ENCODE results near the gene SEL1L3.

Gene SEL1L3

DNA sequence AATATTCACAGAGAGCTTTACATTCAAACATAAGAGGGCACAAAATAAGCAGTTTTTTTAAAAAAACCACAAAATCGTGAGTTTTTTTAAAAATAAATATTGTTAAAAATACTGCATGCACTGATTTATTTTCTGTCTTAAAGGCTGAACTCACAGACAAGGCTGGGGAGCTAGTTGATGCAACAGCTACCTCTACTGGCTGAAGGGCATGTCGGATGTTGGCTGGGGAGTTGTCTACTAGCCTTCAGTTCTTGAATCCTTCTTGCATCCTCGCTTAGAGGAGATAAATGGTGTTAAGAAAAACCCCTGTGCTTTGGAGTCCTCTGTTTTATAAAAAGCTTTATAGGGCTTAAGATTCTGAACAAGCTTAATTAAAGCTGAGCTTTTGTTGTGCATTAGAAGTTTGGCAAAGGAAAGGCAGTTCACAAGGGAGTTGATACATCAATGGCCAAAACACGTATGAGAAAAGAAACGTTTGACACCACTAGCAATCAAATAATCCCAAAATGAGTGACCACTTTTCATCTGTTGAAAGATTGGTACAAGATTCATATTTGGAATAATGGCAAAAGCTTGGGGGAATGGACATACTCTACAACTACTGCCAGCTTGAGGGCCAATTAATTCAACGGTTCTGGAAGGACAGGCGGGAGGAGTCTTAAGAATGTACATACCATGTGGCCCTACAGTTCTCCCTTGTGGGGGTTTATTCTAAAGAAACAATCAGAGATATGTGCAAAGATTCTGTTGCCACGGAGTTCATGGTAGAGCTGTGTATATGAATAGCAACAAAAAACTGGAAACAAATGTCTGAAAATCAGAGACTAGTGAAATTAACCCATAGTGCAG lies 94.7 kb downstream of the SEL1L3 start:
- no peaks in the 10 kb centered on the region for H3K9me3 ChIP-seq (ENCODE audit: insufficient read depth, low read length)
- no peak for TF ChIP-seq EZH2phosphoT487 (conservative IDR thresholded peaks at IDR 0.05; ENCODE audit: low read length)
- TF ChIP-seq, protein P1, sequence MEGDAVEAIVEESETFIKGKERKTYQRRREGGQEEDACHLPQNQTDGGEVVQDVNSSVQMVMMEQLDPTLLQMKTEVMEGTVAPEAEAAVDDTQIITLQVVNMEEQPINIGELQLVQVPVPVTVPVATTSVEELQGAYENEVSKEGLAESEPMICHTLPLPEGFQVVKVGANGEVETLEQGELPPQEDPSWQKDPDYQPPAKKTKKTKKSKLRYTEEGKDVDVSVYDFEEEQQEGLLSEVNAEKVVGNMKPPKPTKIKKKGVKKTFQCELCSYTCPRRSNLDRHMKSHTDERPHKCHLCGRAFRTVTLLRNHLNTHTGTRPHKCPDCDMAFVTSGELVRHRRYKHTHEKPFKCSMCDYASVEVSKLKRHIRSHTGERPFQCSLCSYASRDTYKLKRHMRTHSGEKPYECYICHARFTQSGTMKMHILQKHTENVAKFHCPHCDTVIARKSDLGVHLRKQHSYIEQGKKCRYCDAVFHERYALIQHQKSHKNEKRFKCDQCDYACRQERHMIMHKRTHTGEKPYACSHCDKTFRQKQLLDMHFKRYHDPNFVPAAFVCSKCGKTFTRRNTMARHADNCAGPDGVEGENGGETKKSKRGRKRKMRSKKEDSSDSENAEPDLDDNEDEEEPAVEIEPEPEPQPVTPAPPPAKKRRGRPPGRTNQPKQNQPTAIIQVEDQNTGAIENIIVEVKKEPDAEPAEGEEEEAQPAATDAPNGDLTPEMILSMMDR (IDR thresholded peaks at IDR 0.05; ENCODE audit: insufficient read depth, low read length, poor library complexity, severe bottlenecking), result peak; percentile 25
- no peak overlapping the region for H2AFZ ChIP-seq (ENCODE audit: low read depth, low read length, severe bottlenecking)
- H3K27ac ChIP-seq (ENCODE audit: low read depth, low read length), result no peak overlapping the region
- H3K4me2 ChIP-seq (ENCODE audit: low read depth, low read length, poor library complexity, severe bottlenecking), result no peak overlapping the region
- H3K4me3 ChIP-seq (ENCODE audit: insufficient read depth, low read length, poor library complexity, severe bottlenecking), result no peak overlapping the region
- peaks cover 10% of the 10 kb centered on the region; the same call in 1 of the 2 replicates for H3K79me2 ChIP-seq (ENCODE audit: insufficient read depth, low read length)
- peaks cover 19% of the 10 kb centered on the region for H4K20me1 ChIP-seq (ENCODE audit: low read depth, low read length)
- no peaks in the 10 kb centered on the region for H3K9me2 ChIP-seq (replicated peaks; ENCODE audit: insufficient read depth, low read length)
- peaks cover 49% of the 10 kb centered on the region for H3F3A ChIP-seq (ENCODE audit: insufficient read depth)
- no peaks in the 10 kb centered on the region for H3K27me3 ChIP-seq (ENCODE audit: low read length)
- H3K9ac ChIP-seq (ENCODE audit: low read length), result no peak overlapping the region
- H3K36me3 ChIP-seq (ENCODE audit: low read length), result peaks cover 80% of the 10 kb centered on the region

DNA sequence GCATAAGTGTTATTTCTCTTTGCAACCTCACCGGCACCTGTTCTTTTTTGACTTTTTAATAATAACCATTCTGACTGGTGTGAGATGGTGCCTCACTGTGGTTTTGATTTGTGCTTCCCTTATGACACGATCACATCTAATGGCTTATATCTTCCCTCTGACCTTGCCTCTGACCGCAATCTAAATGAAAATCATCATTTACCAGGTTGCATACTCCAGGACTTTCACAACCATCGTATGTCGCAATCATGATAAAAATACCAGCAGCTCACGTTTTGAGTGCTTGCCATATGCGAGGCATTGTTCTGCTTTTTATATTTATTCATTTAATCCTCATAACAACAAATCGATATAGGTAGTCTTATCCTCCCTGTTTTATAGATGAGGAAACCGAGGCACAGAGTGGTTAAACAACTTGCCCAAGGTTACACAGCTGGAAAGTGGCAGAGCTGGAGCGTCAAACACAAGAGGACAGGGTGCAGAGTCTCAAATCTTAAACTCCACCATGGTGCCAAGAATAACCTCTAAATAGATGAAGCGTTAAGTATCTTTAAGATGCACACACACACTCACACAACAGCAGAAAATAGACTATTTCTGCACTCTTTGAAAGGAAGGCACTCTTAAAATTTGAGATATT lies 102.2 kb downstream of the SEL1L3 start:
- Histone ChIP-seq H3K36me3 (ENCODE audit: low read length) (peaks cover 86% of the 10 kb centered on the region), H3K27me3 (ENCODE audit: low read length) (no peaks in the 10 kb centered on the region), H3K79me2 (ENCODE audit: insufficient read depth, low read length) (no peaks in the 10 kb centered on the region), H3K4me3 (ENCODE audit: insufficient read depth, low read length, poor library complexity, severe bottlenecking) (no peak overlapping the region), H3F3A (ENCODE audit: insufficient read depth) (peaks cover 49% of the 10 kb centered on the region; the same call in 1 of the 2 replicates), H3K9me3 (ENCODE audit: insufficient read depth, low read length) (no peaks in the 10 kb centered on the region), H3K4me2 (ENCODE audit: low read depth, low read length, poor library complexity, severe bottlenecking) (no peak overlapping the region), H3K9ac (ENCODE audit: low read length) (no peak overlapping the region), H3K27ac (ENCODE audit: low read depth, low read length) (no peak overlapping the region), H3K9me2 (replicated peaks; ENCODE audit: insufficient read depth, low read length) (no peaks in the 10 kb centered on the region), H4K20me1 (ENCODE audit: low read depth, low read length) (no peaks in the 10 kb centered on the region), H2AFZ (ENCODE audit: low read depth, low read length, severe bottlenecking) (no peak overlapping the region)
- TF ChIP-seq, protein P1 (IDR thresholded peaks at IDR 0.05; ENCODE audit: insufficient read depth, low read length, poor library complexity, severe bottlenecking), result no peak
- no peak for TF ChIP-seq EZH2phosphoT487 (conservative IDR thresholded peaks at IDR 0.05; ENCODE audit: low read length)

DNA sequence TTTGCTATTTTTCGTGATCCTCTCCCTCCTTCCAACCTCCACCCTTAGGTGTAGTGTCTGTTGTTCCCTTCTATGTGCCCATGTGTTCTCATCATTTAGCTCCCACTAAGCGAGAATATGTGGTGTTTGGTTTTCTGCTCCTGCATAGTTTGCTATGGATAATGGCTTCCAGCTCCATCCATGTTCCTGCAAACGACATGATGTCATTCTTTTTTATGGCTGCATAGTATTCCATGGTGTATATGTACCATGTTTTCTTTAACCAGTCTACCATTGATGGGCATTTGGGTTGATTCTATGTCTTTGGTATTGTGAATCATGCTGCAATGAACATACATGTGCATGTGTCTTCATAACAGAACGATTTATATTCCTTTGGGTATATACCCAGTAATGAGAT lies 102.7 kb downstream of the SEL1L3 start:
- H3K9me2 ChIP-seq (replicated peaks; ENCODE audit: insufficient read depth, low read length), result no peaks in the 10 kb centered on the region
- no peak overlapping the region for H3K9ac ChIP-seq (ENCODE audit: low read length)
- H3K9me3 ChIP-seq (ENCODE audit: insufficient read depth, low read length), result no peaks in the 10 kb centered on the region
- no peak overlapping the region for H3K4me2 ChIP-seq (ENCODE audit: low read depth, low read length, poor library complexity, severe bottlenecking)
- H3K79me2 ChIP-seq (ENCODE audit: insufficient read depth, low read length), result no peaks in the 10 kb centered on the region
- no peak overlapping the region for H3K27ac ChIP-seq (ENCODE audit: low read depth, low read length)
- no peaks in the 10 kb centered on the region for H3K27me3 ChIP-seq (ENCODE audit: low read length)
- H3K4me3 ChIP-seq (ENCODE audit: insufficient read depth, low read length, poor library complexity, severe bottlenecking), result no peak overlapping the region
- peaks cover 53% of the 10 kb centered on the region; the same call in 1 of the 2 replicates for H3F3A ChIP-seq (ENCODE audit: insufficient read depth)
- H3K36me3 ChIP-seq (ENCODE audit: low read length), result peaks cover 86% of the 10 kb centered on the region
- H4K20me1 ChIP-seq (ENCODE audit: low read depth, low read length), result no peaks in the 10 kb centered on the region; the same call in 1 of the 2 replicates
- no peak overlapping the region for H2AFZ ChIP-seq (ENCODE audit: low read depth, low read length, severe bottlenecking)
- no peak for TF ChIP-seq EZH2phosphoT487 (conservative IDR thresholded peaks at IDR 0.05; ENCODE audit: low read length)
- TF ChIP-seq, protein P1 (IDR thresholded peaks at IDR 0.05; ENCODE audit: insufficient read depth, low read length, poor library complexity, severe bottlenecking), result no peak

Data from SU-DHL-6 (cell line).